ENCODE data around the gene ARHGAP10.

Gene ARHGAP10

GRCh38 chr4:148007314-148007760 is 275.4 kb downstream of the ARHGAP10 start:
- no peak for DNase-seq

- no peak for DNase-seq
These were observed 275.9 kb downstream of the ARHGAP10 start for GRCh38 chr4:148007792-148008191.

- DNase-seq: no peak
These were observed 283.2 kb downstream of the ARHGAP10 start for GRCh38 chr4:148015058-148015457.

- no peak for DNase-seq
These were observed 283.6 kb downstream of the ARHGAP10 start for GRCh38 chr4:148015468-148015867.

- no peak for DNase-seq
These were observed 284.3 kb downstream of the ARHGAP10 start for GRCh38 chr4:148016063-148016637.

- DNase-seq: no peak
These were observed 285.9 kb downstream of the ARHGAP10 start for GRCh38 chr4:148017801-148018200.

GRCh38 chr4:148021686-148022085 is 289.8 kb downstream of the ARHGAP10 start:
- no peak for DNase-seq

- DNase-seq: no peak
These were observed 291.1 kb downstream of the ARHGAP10 start for GRCh38 chr4:148022975-148023374.

GRCh38 chr4:148023512-148024181 is 291.8 kb downstream of the ARHGAP10 start:
- no peak for DNase-seq

GRCh38 chr4:148025981-148026380 is 294.1 kb downstream of the ARHGAP10 start:
- no peak for DNase-seq

GRCh38 chr4:148027201-148027600 is 295.3 kb downstream of the ARHGAP10 start:
- DNase-seq: no peak

GRCh38 chr4:148029781-148030180 is 297.9 kb downstream of the ARHGAP10 start:
- DNase-seq: no peak

- no peak for DNase-seq
These were observed 298.4 kb downstream of the ARHGAP10 start for GRCh38 chr4:148030193-148030873.

- no peak for DNase-seq
These were observed 302.9 kb downstream of the ARHGAP10 start for GRCh38 chr4:148034813-148035212.

- DNase-seq: no peak
These were observed 309.9 kb downstream of the ARHGAP10 start for GRCh38 chr4:148041606-148042329.

- no peak for DNase-seq
These were observed 312.4 kb downstream of the ARHGAP10 start for GRCh38 chr4:148044089-148044911.

- DNase-seq: no peak
These were observed 313.0 kb downstream of the ARHGAP10 start for GRCh38 chr4:148044912-148045352.

- DNase-seq: no peak
These were observed 316.7 kb downstream of the ARHGAP10 start for GRCh38 chr4:148048598-148048997.

GRCh38 chr4:148051403-148051802 is 319.5 kb downstream of the ARHGAP10 start:
- no peak for DNase-seq

- no peak for DNase-seq
These were observed 320.6 kb downstream of the ARHGAP10 start for GRCh38 chr4:148052448-148052847.

GRCh38 chr4:148053298-148054003 is 321.6 kb downstream of the ARHGAP10 start:
- no peak for DNase-seq

GRCh38 chr4:148054275-148054674 is 322.4 kb downstream of the ARHGAP10 start:
- DNase-seq: no peak
